GM12864 (cell line): Measurements from ENCODE around the gene CORIN.
"Not testable (repeated sequence)": the region's sequence is repeated elsewhere in the genome, so short reads cannot be mapped to it uniquely, and the experiment has no call there.

Source experiments
- DNase-seq: peaks from one replicate; pipeline ENCODE4 v3.0.0-alpha.2; 2011; ENCODE audit warnings: low read depth
- H3K4me3 ChIP-seq: 2 replicates; pipeline ENCODE4 v1.5.1; 2011; ENCODE audit warnings: mild to moderate bottlenecking, low read depth, low read length, control low read depth
- TF ChIP-seq, protein P1 (sequence below): IDR thresholded peaks from 2 replicates; pipeline ENCODE4 v1.5.1; 2011; ENCODE audit warnings: low read depth, mild to moderate bottlenecking, moderate library complexity, low read length, control low read depth, inconsistent platforms; ENCODE audit errors: missing control alignments

The CORIN gene

DNA sequence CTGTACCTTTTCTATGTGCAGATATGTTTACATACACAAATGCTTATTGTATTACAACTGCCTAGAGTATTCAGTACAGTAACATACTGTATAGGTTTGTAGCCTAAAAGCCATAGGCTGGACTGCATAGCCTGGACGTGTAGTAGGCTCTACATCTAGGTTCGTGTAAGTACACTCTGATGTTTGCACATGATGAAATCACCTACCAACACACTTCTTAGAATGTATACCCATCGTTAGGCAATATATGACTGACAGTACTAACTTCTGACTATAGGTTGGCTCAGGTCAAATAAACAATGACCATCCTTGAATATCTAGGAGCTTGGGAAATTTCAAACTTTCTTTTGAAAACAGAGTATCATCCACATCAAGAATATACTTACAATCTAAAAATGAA, 139.0 kb downstream of the CORIN start:
- no peak for DNase-seq
- no peak overlapping the region for H3K4me3 ChIP-seq
- TF ChIP-seq, protein P1, sequence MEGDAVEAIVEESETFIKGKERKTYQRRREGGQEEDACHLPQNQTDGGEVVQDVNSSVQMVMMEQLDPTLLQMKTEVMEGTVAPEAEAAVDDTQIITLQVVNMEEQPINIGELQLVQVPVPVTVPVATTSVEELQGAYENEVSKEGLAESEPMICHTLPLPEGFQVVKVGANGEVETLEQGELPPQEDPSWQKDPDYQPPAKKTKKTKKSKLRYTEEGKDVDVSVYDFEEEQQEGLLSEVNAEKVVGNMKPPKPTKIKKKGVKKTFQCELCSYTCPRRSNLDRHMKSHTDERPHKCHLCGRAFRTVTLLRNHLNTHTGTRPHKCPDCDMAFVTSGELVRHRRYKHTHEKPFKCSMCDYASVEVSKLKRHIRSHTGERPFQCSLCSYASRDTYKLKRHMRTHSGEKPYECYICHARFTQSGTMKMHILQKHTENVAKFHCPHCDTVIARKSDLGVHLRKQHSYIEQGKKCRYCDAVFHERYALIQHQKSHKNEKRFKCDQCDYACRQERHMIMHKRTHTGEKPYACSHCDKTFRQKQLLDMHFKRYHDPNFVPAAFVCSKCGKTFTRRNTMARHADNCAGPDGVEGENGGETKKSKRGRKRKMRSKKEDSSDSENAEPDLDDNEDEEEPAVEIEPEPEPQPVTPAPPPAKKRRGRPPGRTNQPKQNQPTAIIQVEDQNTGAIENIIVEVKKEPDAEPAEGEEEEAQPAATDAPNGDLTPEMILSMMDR, result no peak

GRCh38 chr4:47696823-47697222, 141.0 kb downstream of the CORIN start:
- TF ChIP-seq, protein P1, result no peak
- DNase-seq, result no peak
- H3K4me3 ChIP-seq, result no peak overlapping the region

- TF ChIP-seq, protein P1, result no peak
- no peak overlapping the region for H3K4me3 ChIP-seq
- DNase-seq, result no peak
Observed at GRCh38 chr4:47695260-47695659, 142.6 kb downstream of the CORIN start.

- no peak overlapping the region for H3K4me3 ChIP-seq
- DNase-seq, result no peak
- TF ChIP-seq, protein P1, result no peak
Observed at GRCh38 chr4:47694322-47694721, 143.5 kb downstream of the CORIN start.

- no peak overlapping the region for H3K4me3 ChIP-seq
- DNase-seq, result no peak
- TF ChIP-seq, protein P1, result no peak
Observed at GRCh38 chr4:47692691-47693090, 145.2 kb downstream of the CORIN start.

DNA sequence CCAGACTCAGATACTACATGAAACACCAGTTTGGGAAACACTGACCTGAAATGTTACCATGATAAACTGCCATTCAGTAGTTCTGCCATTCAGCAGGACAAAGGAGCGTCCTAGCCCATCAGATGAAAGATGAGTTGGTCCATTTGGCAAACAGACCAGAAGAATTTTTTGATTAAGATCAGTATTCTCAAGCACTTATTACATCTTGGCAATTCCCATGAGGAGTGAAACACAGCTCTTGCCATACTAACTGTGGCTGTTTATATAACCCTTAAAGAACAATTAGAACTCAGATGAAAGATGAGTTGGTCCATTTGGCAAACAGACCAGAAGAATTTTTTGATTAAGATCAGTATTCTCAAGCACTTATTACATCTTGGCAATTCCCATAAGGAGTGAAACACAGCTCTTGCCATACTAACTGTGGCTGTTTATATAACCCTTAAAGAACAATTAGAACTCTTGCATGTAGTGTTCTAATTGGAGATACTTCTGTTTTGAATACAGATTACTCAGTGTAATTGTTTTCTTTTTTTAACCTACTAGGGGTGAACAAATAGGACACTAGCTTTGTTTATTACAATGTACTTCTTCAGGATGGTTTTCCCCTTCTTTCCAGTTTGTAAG, 146.0 kb downstream of the CORIN start:
- DNase-seq, H3K4me3 ChIP-seq: not testable (repeated sequence)

- H3K4me3 ChIP-seq, result no peak overlapping the region
- TF ChIP-seq, protein P1, result no peak
Observed at GRCh38 chr4:47690611-47691010, 147.3 kb downstream of the CORIN start.

More at GRCh38 chr4:47690611-47691010, 147.3 kb downstream of the CORIN start:
- no peak for DNase-seq
